HCT116 (cell line): Measurements from ENCODE around the gene HSPA9. TPM values are rescaled to one million over a fixed set of nuclear protein-coding genes. Genes with fewer than 3 reads are reported as not detected.

ENCODE experiments used
- ATAC-seq: fragments of 200-7000 bp; cut with Tn5 transposase; 2 replicates; pipeline ENCODE4 v1.9.1; 2020; ENCODE audit warnings: mild to moderate bottlenecking, moderate library complexity
- Bru-seq: library from RNA; stranded (reverse); fragments of 400-500 nt; gene quantifications from one replicate; lab custom pipeline; 2021; lab: Mats Ljungman, UMichigan
- BruChase-seq, 2 experiments: library from RNA; stranded (reverse); fragments of 400-500 nt; gene quantifications; one replicate each; lab custom pipeline; 2021; lab: Mats Ljungman, UMichigan
- BruUV-seq: library from RNA; stranded (reverse); fragments of 400-500 nt; replicated peaks from 2 replicates; lab custom pipeline; 2021; lab: Mats Ljungman, UMichigan
- CTCF ChIA-PET: fragments of 300-600 bp; sonication (Branson Sonifier 250); formaldehyde crosslinking; loops from one replicate; lab custom pipeline; 2021; ENCODE audit warnings: antibody characterized with exemption; lab: Charles Lee
- POLR2A ChIA-PET: fragments of 300-600, 350-600 bp; sonication (Branson Sonifier 250); formaldehyde crosslinking; loops from one replicate; lab custom pipeline; 2021; ENCODE audit warnings: antibody characterized with exemption; lab: Charles Lee
- RAD21 ChIA-PET, 2 experiments: fragments of 300-600 bp; sonication (Branson Sonifier 250); formaldehyde crosslinking; loops; one replicate each; lab custom pipeline; 2023; ENCODE audit warnings: low total read pairs in 2 of 2; ENCODE audit not compliant: uncharacterized antibody in 2 of 2, unreplicated experiment in 2 of 2, low non-redundant PET in 1 of 2; lab: Charles Lee
- DNase-seq: peaks from one replicate; pipeline ENCODE4 v3.0.0-alpha.2; 2010; ENCODE audit warnings: low read depth, low spot score
- H2AFZ ChIP-seq: fragments of 200-600 bp; shearing (Covaris generic), sonication (generic); 2 replicates; pipeline ENCODE4 v1.6.1; 2017; ENCODE audit warnings: low read depth, mixed run types, mixed read lengths, antibody characterized with exemption, low read length; ENCODE audit not compliant: poor library complexity, severe bottlenecking
- H3K27ac ChIP-seq: 2 replicates; pipeline ENCODE4 v1.5.1; 2012; ENCODE audit warnings: low read depth, low read length
- H3K27me3 ChIP-seq: fragments of 200-600 bp; sonication (generic); 2 replicates; pipeline ENCODE4 v1.6.1; 2016; ENCODE audit warnings: mixed run types, low read length, mixed read lengths; ENCODE audit not compliant: insufficient read depth
- H3K36me3 ChIP-seq, 2 experiments: fragments of 200-500 bp in 1 of 2; fragments of 200-600 bp in 1 of 2; sonication (Bioruptor generic) in 1 of 2; sonication (generic) in 1 of 2; 2 replicates each; pipeline versions ENCODE4 v1.5.1 to v1.6.1; 2014 to 2016; ENCODE audit warnings: low read length in 2 of 2, inconsistent platforms in 1 of 2, mixed read lengths in 1 of 2, mixed run types in 1 of 2; ENCODE audit not compliant: insufficient read depth in 2 of 2, control insufficient read depth in 1 of 2
- H3K4me1 ChIP-seq, 2 experiments: fragments of 200-600 bp in 1 of 2; sonication (generic) in 1 of 2; 2 replicates each; pipeline versions ENCODE4 v1.5.1 to v1.6.1; 2012 to 2017; ENCODE audit warnings: low read length in 2 of 2, inconsistent platforms in 1 of 2, mild to moderate bottlenecking in 1 of 2, mixed read lengths in 1 of 2, mixed run types in 1 of 2, moderate library complexity in 1 of 2; ENCODE audit not compliant: insufficient read depth in 2 of 2, control insufficient read depth in 1 of 2
- H3K4me2 ChIP-seq: fragments of 200-600 bp; sonication (generic); 2 replicates; pipeline ENCODE4 v1.6.1; 2017; ENCODE audit warnings: mixed run types, low read length, mixed read lengths
- H3K4me3 ChIP-seq, 2 experiments: fragments of 200-600 bp in 1 of 2; sonication (generic) in 1 of 2; replicated peaks in 1 of 2; 2 replicates each; pipeline ENCODE4 v1.5.1; 2011 to 2016; ENCODE audit warnings: low read length in 2 of 2, control low read depth in 1 of 2, low read depth in 1 of 2, mild to moderate bottlenecking in 1 of 2, mixed read lengths in 1 of 2, mixed run types in 1 of 2
- H3K79me2 ChIP-seq: fragments of 200-600 bp; sonication (generic); 2 replicates; pipeline ENCODE4 v1.6.1; 2017; ENCODE audit warnings: mild to moderate bottlenecking, mixed run types, low read length, moderate library complexity, mixed read lengths; ENCODE audit not compliant: insufficient read depth
- H3K9ac ChIP-seq: fragments of 200-600 bp; sonication (generic); 2 replicates; pipeline ENCODE4 v1.6.1; 2016; ENCODE audit warnings: low read length, mixed read lengths
- H3K9me2 ChIP-seq: fragments of 200-600 bp; sonication (generic), shearing (Covaris generic); 2 replicates; pipeline ENCODE4 v1.6.1; 2017; ENCODE audit warnings: mixed run types, mild to moderate bottlenecking, moderate library complexity; ENCODE audit not compliant: insufficient read depth
- H3K9me3 ChIP-seq, 2 experiments: fragments of 200-500 bp in 1 of 2; fragments of 200-600 bp in 1 of 2; sonication (Bioruptor generic) in 1 of 2; sonication (generic) in 1 of 2; 2 replicates each; pipeline ENCODE4 v1.6.1; 2014 to 2017; ENCODE audit warnings: low read length in 2 of 2, mixed read lengths in 2 of 2, inconsistent platforms in 1 of 2, low read depth in 1 of 2, mild to moderate bottlenecking in 1 of 2, mixed run types in 1 of 2, moderate library complexity in 1 of 2; ENCODE audit not compliant: control insufficient read depth in 1 of 2, insufficient read depth in 1 of 2
- H4K20me1 ChIP-seq: fragments of 200-600 bp; sonication (generic), shearing (Covaris generic); 2 replicates; pipeline ENCODE4 v1.6.1; 2017; ENCODE audit warnings: mixed run types, mild to moderate bottlenecking, moderate library complexity; ENCODE audit not compliant: insufficient read depth
- CBX3 ChIP-seq: IDR thresholded peaks from 2 replicates; pipeline ENCODE4 v1.6.1; 2012; ENCODE audit warnings: low read depth
- CEBPB ChIP-seq: IDR thresholded peaks from 2 replicates; pipeline ENCODE4 v1.6.1; 2012; ENCODE audit warnings: low read depth
- ELF1 ChIP-seq: IDR thresholded peaks from 2 replicates; pipeline ENCODE4 v1.6.1; 2012; ENCODE audit warnings: low read depth, borderline replicate concordance
- EZH2phosphoT487 ChIP-seq: fragments of 200-600 bp; IDR thresholded peaks from 2 replicates; pipeline ENCODE4 v1.6.1; 2018; ENCODE audit warnings: antibody characterized with exemption, borderline replicate concordance
- POLR2A ChIP-seq: IDR thresholded peaks from 2 replicates; pipeline ENCODE4 v1.7.0; 2011; ENCODE audit warnings: borderline replicate concordance; ENCODE audit not compliant: insufficient read depth, insufficient read length; ENCODE audit errors: extremely low read depth
- POLR2AphosphoS5 ChIP-seq: IDR thresholded peaks from 2 replicates; pipeline ENCODE4 v1.6.1; 2011; ENCODE audit warnings: mild to moderate bottlenecking, low read depth, low read length, moderate library complexity
- RAD21 ChIP-seq: IDR thresholded peaks from 2 replicates; pipeline ENCODE4 v1.6.1; 2012; ENCODE audit warnings: low read depth, mild to moderate bottlenecking
- YY1 ChIP-seq: IDR thresholded peaks from 2 replicates; pipeline ENCODE4 v1.6.1; 2011; ENCODE audit warnings: low read length, low read depth, moderate library complexity, mild to moderate bottlenecking; ENCODE audit not compliant: insufficient replicate concordance; ENCODE audit errors: extremely low read depth
- ZFX ChIP-seq: fragments of 450-650 bp; IDR thresholded peaks from 2 replicates; pipeline ENCODE4 v1.6.1; 2017
- ZNF274 ChIP-seq: fragments of 200-500 bp; sonication (Bioruptor generic); IDR thresholded peaks from 2 replicates; pipeline ENCODE4 v1.6.1; 2014; ENCODE audit warnings: mild to moderate bottlenecking, low read depth, low read length, inconsistent platforms
- intact Hi-C: fragments of 100-400 bp; cut with micrococcal nuclease; formaldehyde crosslinking; loops from 2 replicates; pipeline ENCODE4 v1.10.0; 2022
- long read RNA-seq: library from polyadenylated mRNA; unstranded; transcript quantifications from one replicate; pipeline ENCODE4 v2.0.0, GENCODE V29; 2021; ENCODE audit not compliant: unreplicated experiment
- polyA plus RNA-seq: library from polyadenylated mRNA; unstranded; fragments of >200 nt; gene quantifications from 2 replicates; pipeline ENCODE4 v1.2.1, GENCODE V29; 2012; ENCODE audit warnings: missing spikeins
- total RNA-seq: library from RNA; stranded (reverse); gene quantifications from one replicate; pipeline ENCODE4 v1.2.1, GENCODE V29; 2021; ENCODE audit not compliant: unreplicated experiment
- TF ChIP-seq, protein P1 (sequence below): IDR thresholded peaks from 2 replicates; pipeline ENCODE4 v1.6.1; 2012; ENCODE audit warnings: low read depth
- TF ChIP-seq, protein P2 (sequence below): IDR thresholded peaks from 2 replicates; pipeline ENCODE4 v1.6.1; 2012
- TF ChIP-seq, protein P3 (sequence below), 3 experiments: fragments of 200-600 bp in 1 of 3; sonication (generic) in 1 of 3; IDR thresholded peaks in 2 of 3; conservative IDR thresholded peaks in 1 of 3; 2 replicates each; pipeline ENCODE4 v1.5.1; 2012 to 2017; ENCODE audit warnings: low read depth in 2 of 3, low read length in 2 of 3, antibody characterized with exemption in 1 of 3, borderline replicate concordance in 1 of 3, control low read depth in 1 of 3, mild to moderate bottlenecking in 1 of 3, mixed read lengths in 1 of 3, mixed run types in 1 of 3, moderate library complexity in 1 of 3; ENCODE audit not compliant: insufficient read depth in 1 of 3
- TF ChIP-seq, protein P4 (sequence below): IDR thresholded peaks from 2 replicates; pipeline ENCODE4 v1.6.1; 2011; ENCODE audit warnings: mild to moderate bottlenecking, low read length, moderate library complexity; ENCODE audit not compliant: insufficient replicate concordance; ENCODE audit errors: extremely low read depth
- TF ChIP-seq, protein P5 (sequence below): IDR thresholded peaks from 2 replicates; pipeline ENCODE4 v1.6.1; 2012

Gene HSPA9
- total RNA-seq (486 TPM), Bru-seq, nascent RNA (percentile 99 among the genes with signal in this experiment), BruChase-seq, experiment 1, labeled RNA remaining after a 6-hour chase (percentile 100 among the genes with signal in this experiment), BruChase-seq, experiment 2, labeled RNA remaining after a 2-hour chase (percentile 99 among the genes with signal in this experiment)
- polyA plus RNA-seq = 370 and 385 TPM in 2 replicates
- long read RNA-seq, full-length matches to known transcripts = 1,037 of 1,198 reads
- long read RNA-seq, partial matches to known transcripts = 65 of 1,198 reads
- long read RNA-seq, other reads (novel, unspliced or antisense) = 96 of 1,198 reads

DNA sequence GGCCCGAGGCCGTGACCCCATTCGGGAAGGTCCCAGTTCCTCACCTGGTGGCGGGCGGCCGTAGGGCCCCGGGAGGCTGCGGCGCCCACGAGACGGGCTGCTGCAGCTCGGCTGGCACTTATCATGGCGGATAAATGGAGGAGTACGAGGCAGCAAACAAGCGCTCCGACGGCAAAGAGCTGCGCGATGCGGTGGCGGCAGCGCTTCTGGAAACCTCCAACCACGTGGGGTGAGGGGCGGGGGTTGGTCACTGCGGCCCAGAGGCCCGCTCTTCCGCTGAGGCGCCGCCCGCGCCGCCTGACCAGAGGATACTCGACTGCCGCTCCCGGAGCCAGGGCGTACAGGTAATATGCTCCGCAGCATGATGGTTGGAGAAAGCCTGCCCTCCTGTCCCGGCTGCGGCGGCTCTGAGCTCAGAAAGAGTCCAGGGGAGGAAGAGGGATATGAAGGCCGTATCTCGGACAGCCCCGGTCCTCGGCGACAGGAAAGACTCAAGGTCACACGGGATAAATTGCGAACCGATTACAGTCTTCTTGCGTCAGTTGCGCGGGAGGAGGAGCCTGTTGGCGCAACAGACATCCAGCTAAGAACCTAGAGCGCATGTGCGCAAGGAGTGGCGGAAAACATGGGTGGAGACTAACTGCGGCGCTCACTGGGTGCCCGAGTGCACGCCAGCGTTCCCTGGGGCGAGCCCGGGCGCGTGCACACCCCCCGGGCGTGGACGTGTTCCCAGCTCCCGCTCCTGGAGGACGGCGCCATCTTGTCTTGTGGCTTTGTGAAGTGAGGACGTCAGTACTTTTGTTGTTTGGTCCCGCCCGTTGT lies at the start of gene HSPA9:
Gene HSPA9 (minus strand): TSS at position 208 of the 822 bp plus-strand sequence. CDS start 83 bp downstream, at position 125.
- Histone ChIP-seq H3K9me2 (no peaks in the 10 kb centered on the region), H2AFZ (no peak within 1 kb of the TSS), H3K27ac (peak within 1 kb of the TSS; percentile 96), H3K27me3 (no peaks in the 10 kb centered on the region), H3K36me3 (peaks cover 27 to 32% of the 10 kb centered on the region in 2 experiments), H3K4me3 (peak within 1 kb of the TSS; percentile 88 to 100), H3K9me3 (no peaks in the 10 kb centered on the region), H3K79me2 (peaks cover 49% of the 10 kb centered on the region), H3K9ac (peak within 1 kb of the TSS; percentile 97), H3K4me1 (peaks cover 10 to 29% of the 10 kb centered on the region in 2 experiments; a peak in 3 of 4 replicates), H3K4me2 (peak within 1 kb of the TSS; percentile 77), H4K20me1 (no peaks in the 10 kb centered on the region)
- ChIA-PET POLR2A (interaction anchor here (0.6 to 1.6 kb wide), 18 partner anchors 9 to 718 kb away, joined by 3 to 11 read pairs (median 3); partner anchors contain the start of genes EGR1, ETF1 and MATR3), RAD21 (no interaction called here), CTCF (interaction anchor here (1.0 kb wide), 1 partner anchor 693 kb away, joined by 3 read pairs; no protein-coding TSS in a partner anchor)
- peak; percentile 87 for ATAC-seq
- DNase-seq = peak; percentile 99
- BruUV-seq = no TSS peak
- intact Hi-C loops = loop anchor here (1.0 to 5.0 kb wide), 3 partner anchors 32 to 817 kb away; partner anchors contain the start of gene ETF1
- TF ChIP-seq, protein P1, sequence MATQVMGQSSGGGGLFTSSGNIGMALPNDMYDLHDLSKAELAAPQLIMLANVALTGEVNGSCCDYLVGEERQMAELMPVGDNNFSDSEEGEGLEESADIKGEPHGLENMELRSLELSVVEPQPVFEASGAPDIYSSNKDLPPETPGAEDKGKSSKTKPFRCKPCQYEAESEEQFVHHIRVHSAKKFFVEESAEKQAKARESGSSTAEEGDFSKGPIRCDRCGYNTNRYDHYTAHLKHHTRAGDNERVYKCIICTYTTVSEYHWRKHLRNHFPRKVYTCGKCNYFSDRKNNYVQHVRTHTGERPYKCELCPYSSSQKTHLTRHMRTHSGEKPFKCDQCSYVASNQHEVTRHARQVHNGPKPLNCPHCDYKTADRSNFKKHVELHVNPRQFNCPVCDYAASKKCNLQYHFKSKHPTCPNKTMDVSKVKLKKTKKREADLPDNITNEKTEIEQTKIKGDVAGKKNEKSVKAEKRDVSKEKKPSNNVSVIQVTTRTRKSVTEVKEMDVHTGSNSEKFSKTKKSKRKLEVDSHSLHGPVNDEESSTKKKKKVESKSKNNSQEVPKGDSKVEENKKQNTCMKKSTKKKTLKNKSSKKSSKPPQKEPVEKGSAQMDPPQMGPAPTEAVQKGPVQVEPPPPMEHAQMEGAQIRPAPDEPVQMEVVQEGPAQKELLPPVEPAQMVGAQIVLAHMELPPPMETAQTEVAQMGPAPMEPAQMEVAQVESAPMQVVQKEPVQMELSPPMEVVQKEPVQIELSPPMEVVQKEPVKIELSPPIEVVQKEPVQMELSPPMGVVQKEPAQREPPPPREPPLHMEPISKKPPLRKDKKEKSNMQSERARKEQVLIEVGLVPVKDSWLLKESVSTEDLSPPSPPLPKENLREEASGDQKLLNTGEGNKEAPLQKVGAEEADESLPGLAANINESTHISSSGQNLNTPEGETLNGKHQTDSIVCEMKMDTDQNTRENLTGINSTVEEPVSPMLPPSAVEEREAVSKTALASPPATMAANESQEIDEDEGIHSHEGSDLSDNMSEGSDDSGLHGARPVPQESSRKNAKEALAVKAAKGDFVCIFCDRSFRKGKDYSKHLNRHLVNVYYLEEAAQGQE = no peak
- TF ChIP-seq ZFX (peak; percentile 85), ELF1 (no peak), CEBPB (no peak), POLR2AphosphoS5 (peak; percentile 83), YY1 (peak; percentile 94), POLR2A (no peak), EZH2phosphoT487 (no peak), ZNF274 (no peak), RAD21 (no peak), CBX3 (no peak)
- TF ChIP-seq, protein P2, sequence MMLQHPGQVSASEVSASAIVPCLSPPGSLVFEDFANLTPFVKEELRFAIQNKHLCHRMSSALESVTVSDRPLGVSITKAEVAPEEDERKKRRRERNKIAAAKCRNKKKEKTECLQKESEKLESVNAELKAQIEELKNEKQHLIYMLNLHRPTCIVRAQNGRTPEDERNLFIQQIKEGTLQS = no peak
- TF ChIP-seq, protein P3, sequence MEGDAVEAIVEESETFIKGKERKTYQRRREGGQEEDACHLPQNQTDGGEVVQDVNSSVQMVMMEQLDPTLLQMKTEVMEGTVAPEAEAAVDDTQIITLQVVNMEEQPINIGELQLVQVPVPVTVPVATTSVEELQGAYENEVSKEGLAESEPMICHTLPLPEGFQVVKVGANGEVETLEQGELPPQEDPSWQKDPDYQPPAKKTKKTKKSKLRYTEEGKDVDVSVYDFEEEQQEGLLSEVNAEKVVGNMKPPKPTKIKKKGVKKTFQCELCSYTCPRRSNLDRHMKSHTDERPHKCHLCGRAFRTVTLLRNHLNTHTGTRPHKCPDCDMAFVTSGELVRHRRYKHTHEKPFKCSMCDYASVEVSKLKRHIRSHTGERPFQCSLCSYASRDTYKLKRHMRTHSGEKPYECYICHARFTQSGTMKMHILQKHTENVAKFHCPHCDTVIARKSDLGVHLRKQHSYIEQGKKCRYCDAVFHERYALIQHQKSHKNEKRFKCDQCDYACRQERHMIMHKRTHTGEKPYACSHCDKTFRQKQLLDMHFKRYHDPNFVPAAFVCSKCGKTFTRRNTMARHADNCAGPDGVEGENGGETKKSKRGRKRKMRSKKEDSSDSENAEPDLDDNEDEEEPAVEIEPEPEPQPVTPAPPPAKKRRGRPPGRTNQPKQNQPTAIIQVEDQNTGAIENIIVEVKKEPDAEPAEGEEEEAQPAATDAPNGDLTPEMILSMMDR (IDR thresholded peaks at IDR 0.05 in 2 of 3, conservative IDR thresholded peaks at IDR 0.05 in 1 of 3; ENCODE audit: borderline replicate concordance in 1 of 3, insufficient read depth in 1 of 3, low read depth in 2 of 3, low read length in 2 of 3) = no peak
- TF ChIP-seq, protein P4, sequence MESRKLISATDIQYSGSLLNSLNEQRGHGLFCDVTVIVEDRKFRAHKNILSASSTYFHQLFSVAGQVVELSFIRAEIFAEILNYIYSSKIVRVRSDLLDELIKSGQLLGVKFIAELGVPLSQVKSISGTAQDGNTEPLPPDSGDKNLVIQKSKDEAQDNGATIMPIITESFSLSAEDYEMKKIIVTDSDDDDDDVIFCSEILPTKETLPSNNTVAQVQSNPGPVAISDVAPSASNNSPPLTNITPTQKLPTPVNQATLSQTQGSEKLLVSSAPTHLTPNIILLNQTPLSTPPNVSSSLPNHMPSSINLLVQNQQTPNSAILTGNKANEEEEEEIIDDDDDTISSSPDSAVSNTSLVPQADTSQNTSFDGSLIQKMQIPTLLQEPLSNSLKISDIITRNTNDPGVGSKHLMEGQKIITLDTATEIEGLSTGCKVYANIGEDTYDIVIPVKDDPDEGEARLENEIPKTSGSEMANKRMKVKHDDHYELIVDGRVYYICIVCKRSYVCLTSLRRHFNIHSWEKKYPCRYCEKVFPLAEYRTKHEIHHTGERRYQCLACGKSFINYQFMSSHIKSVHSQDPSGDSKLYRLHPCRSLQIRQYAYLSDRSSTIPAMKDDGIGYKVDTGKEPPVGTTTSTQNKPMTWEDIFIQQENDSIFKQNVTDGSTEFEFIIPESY = peak; percentile 66
- TF ChIP-seq, protein P5, sequence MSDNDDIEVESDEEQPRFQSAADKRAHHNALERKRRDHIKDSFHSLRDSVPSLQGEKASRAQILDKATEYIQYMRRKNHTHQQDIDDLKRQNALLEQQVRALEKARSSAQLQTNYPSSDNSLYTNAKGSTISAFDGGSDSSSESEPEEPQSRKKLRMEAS = no peak
